Left colon (tissue), 2 donors: ENCODE results near the gene DISP2. TPM values are rescaled to one million over a fixed set of nuclear protein-coding genes. Genes with fewer than 3 reads are reported as not detected.

ENCODE experiments used
- ATAC-seq: fragments of 200-7000 bp; cut with Tn5 transposase; one replicate; pipeline ENCODE4 v1.9.1; 2020; ENCODE audit warnings: mild to moderate bottlenecking, moderate library complexity
- DNase-seq, 2 donors: peaks; one replicate each; pipeline ENCODE4 v3.0.0-alpha.2; 2020
- intact Hi-C, 2 donors: fragments of 100-400 bp; cut with DNase I in 1 of 2; cut with micrococcal nuclease in 1 of 2; formaldehyde crosslinking; loops; one replicate each; pipeline versions ENCODE4 v1.11.2 to v1.14.0; 2022; cut with DNase I, micrococcal nuclease
- total RNA-seq, 2 donors: library from RNA; stranded (reverse); fragmentation: NEBNext Ultra II Directional; extraction: Animal tissue kit (Norgen Biotek cat#: 25700); gene quantifications; one replicate each; pipeline ENCODE4 v1.2.1, GENCODE V29; 2021
- donor health status: DM: no; HTN: no; CAD: no.
- donor health status: DM: yes; HTN: yes; CAD: no.

Gene DISP2
- total RNA-seq, 2 donors from 2014 or later, result 8.3 to 13.7 TPM

DNA sequence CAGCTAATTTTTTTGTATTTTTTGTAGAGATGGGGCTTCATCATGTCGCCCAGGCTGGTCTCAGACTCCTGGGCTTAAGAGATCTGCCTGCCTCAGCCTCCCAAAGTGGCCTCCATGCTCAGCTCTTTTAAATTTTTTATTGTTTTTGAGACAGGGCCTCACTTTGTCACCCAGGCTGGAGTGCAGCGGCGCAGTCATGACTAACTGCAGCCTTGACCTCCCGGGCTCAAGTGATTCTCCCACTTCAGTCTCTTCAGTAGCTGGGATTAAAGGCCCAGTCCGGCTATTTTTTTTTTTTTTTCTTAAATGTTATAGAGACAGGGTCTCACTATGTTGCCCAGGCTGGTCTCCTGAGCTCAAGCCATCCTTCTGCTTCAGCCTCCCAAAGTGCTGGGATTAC lies 67.7 kb downstream of the DISP2 start:
- DNase-seq (no peak), ATAC-seq (no peak)
- intact Hi-C loops, result loop anchor here (10.0 kb wide), 3 partner anchors 51 to 141 kb away; partner anchors contain the start of gene ANKRD63 (in 1 of the 2)

DNA sequence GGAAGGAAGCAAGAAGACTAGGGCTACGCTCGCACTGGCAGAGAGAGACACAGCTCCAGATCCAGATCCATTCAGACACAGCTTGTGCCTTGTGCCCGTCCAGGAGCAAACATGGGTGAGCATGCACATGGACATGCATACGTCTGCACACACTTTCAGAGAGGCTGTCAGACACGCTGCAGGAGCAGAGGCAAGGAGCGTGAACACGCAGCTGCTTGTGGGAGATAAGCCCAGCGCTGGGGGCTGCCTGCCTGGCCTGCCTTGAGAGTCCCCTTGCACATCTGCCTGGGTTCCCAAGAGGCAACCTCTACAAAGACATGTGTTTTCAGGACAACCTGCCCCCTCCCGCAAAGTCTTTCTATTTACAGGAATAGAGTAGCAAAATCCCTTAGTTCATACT lies 69.2 kb downstream of the DISP2 start:
- no peak for DNase-seq
- intact Hi-C loops, result loop anchor here (10.0 kb wide), 3 partner anchors 52 to 142 kb away; partner anchors contain the start of gene ANKRD63 (in 1 of the 2)
- ATAC-seq, result no peak

DNA sequence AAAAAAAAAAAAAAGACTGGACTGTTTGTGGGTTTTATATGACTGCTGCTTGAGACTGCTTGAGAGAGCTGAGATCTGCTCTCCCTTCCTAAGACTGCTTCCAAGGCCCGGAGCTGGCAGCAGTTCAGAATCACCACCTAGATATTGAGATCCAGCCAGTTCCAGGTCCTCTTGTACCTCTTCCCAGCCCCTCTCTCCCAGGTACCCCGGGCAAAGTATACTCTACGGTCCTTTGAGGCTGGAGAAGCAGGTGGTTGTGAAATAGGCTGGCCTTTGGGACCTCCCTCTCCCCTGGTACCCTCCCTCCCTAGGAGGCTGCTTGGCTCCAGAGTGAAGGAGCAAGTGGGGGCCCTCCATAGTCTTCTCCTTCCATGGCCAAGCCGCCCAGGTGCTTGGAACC lies 70.2 kb downstream of the DISP2 start:
- no peak for DNase-seq
- ATAC-seq, result no peak
- intact Hi-C loops, result loop anchor here (10.0 kb wide), 3 partner anchors 53 to 143 kb away; partner anchors contain the start of gene ANKRD63 (in 1 of the 2)

Other genes with a start within 250 kb of the DISP2 start
- 10 to 100 TPM in 1 of 2 donors, 1 to 10 TPM in 1; 7.0 to 25.4 TPM for gene BMF, start 249.3 kb upstream of the DISP2 start, total RNA-seq
- gene BUB1B, start 197.2 kb upstream of the DISP2 start, total RNA-seq, result 10 to 100 TPM in 1 of 2 donors, 1 to 10 TPM in 1; 2.9 to 10.4 TPM
- gene PAK6, start 119.2 kb upstream of the DISP2 start, total RNA-seq, result 1 to 10 TPM; 2.5 to 3.2 TPM
- gene ANKRD63, start 75.2 kb upstream of the DISP2 start, total RNA-seq, result not detected
- gene PLCB2, start 50.3 kb upstream of the DISP2 start, total RNA-seq, result 10 to 100 TPM in 1 of 2 donors, 1 to 10 TPM in 1; 6.0 to 11.2 TPM
- 10 to 100 TPM; 18.1 to 26.9 TPM for gene INAFM2, start 34.5 kb upstream of the DISP2 start, total RNA-seq
- gene CCDC9B, start 17.3 kb upstream of the DISP2 start, total RNA-seq, result 10 to 100 TPM; 28.1 to 43.5 TPM
- gene PHGR1, start 7.2 kb upstream of the DISP2 start, total RNA-seq, result 1,000 to 10,000 TPM; 3,013 to 3,634 TPM
- 10 to 100 TPM in 1 of 2 donors, 1 to 10 TPM in 1; 6.7 to 10.8 TPM for gene KNSTRN, start 24.5 kb downstream of the DISP2 start, total RNA-seq
- 10 to 100 TPM; 68.8 to 71.5 TPM for gene IVD, start 47.6 kb downstream of the DISP2 start, total RNA-seq
- 10 to 100 TPM; 20.9 to 27.2 TPM for gene BAHD1, start 82.7 kb downstream of the DISP2 start, total RNA-seq
- gene CHST14, start 112.8 kb downstream of the DISP2 start, total RNA-seq, result 1 to 10 TPM; 2.5 to 5.1 TPM
- 10 to 100 TPM; 22.6 to 25.0 TPM for gene CCDC32, start 206.8 kb downstream of the DISP2 start, total RNA-seq
- 1 to 10 TPM; 9.0 to 9.9 TPM for gene RPUSD2, start 211.1 kb downstream of the DISP2 start, total RNA-seq
- gene KNL1, start 236.0 kb downstream of the DISP2 start, total RNA-seq, result 1 to 10 TPM; 2.4 to 8.0 TPM